GM06990 (cell line): Measurements from ENCODE around the gene VSIR.

Experiments
- DNase-seq: peaks from one replicate; pipeline ENCODE4 v3.0.0-alpha.2; 2011; ENCODE audit not compliant: insufficient read length; ENCODE audit errors: extremely low read depth
- H3K27me3 ChIP-seq: replicated peaks from 2 replicates; pipeline ENCODE4 v1.6.0; 2011; ENCODE audit warnings: low read length; ENCODE audit not compliant: control insufficient read depth, insufficient read depth
- H3K36me3 ChIP-seq: 2 replicates; pipeline ENCODE4 v1.5.1; 2011; ENCODE audit warnings: low read length; ENCODE audit not compliant: control insufficient read depth, insufficient read depth
- H3K4me3 ChIP-seq: replicated peaks from 2 replicates; pipeline ENCODE4 v1.5.1; 2011; ENCODE audit warnings: low read depth, mild to moderate bottlenecking, control low read depth, low read length
- CTCF ChIP-seq: IDR thresholded peaks from 2 replicates; pipeline ENCODE4 v1.5.1; 2011; ENCODE audit warnings: low read length, control low read depth, mild to moderate bottlenecking, inconsistent platforms; ENCODE audit not compliant: insufficient read depth, poor library complexity, severe bottlenecking

Gene VSIR

GRCh38 chr10:71761541-71762113 lies 11.7 kb downstream of the VSIR start:
- H3K27me3 ChIP-seq: no peaks in the 10 kb centered on the region
- no peak for DNase-seq
- no peak overlapping the region for H3K4me3 ChIP-seq
- peak; percentile 7 for TF ChIP-seq CTCF
- peaks cover 3% of the 10 kb centered on the region for H3K36me3 ChIP-seq

GRCh38 chr10:71761105-71761511 lies 12.2 kb downstream of the VSIR start:
- no peak for TF ChIP-seq CTCF
- DNase-seq: no peak
- Histone ChIP-seq H3K27me3 (no peaks in the 10 kb centered on the region), H3K36me3 (peaks cover 3% of the 10 kb centered on the region), H3K4me3 (no peak overlapping the region)

GRCh38 chr10:71757399-71757922 lies 15.9 kb downstream of the VSIR start:
- no peak for TF ChIP-seq CTCF
- Histone ChIP-seq H3K27me3 (no peaks in the 10 kb centered on the region), H3K36me3 (peaks cover 4% of the 10 kb centered on the region), H3K4me3 (no peak overlapping the region)
- DNase-seq: no peak

- H3K36me3 ChIP-seq: peaks cover 4% of the 10 kb centered on the region
- no peaks in the 10 kb centered on the region for H3K27me3 ChIP-seq
- TF ChIP-seq CTCF: no peak
- no peak for DNase-seq
- H3K4me3 ChIP-seq: no peak overlapping the region
Measured at GRCh38 chr10:71756311-71757191, 16.8 kb downstream of the VSIR start.

- TF ChIP-seq CTCF: no peak
- Histone ChIP-seq H3K4me3 (no peak overlapping the region), H3K27me3 (no peaks in the 10 kb centered on the region), H3K36me3 (peaks cover 3% of the 10 kb centered on the region)
- no peak for DNase-seq
Measured at GRCh38 chr10:71755179-71755879, 18.0 kb downstream of the VSIR start.
